Left ventricle myocardium inferior (tissue), 1 donor: ENCODE data around the gene BBC3. TPM values are rescaled to one million over a fixed set of nuclear protein-coding genes. Genes with fewer than 3 reads are reported as not detected.
A peak's percentile ranks its signal among the peaks of the same experiment; 100 is the strongest.

Source experiments
- DNase-seq: peaks from one replicate; pipeline ENCODE4 v3.0.0-alpha.2; 2020
- H3K27ac ChIP-seq: fragments of 200-600 bp; replicated peaks from 2 replicates; pipeline ENCODE4 v1.8.0; 2021
- H3K27me3 ChIP-seq: fragments of 200-600 bp; 2 replicates; pipeline ENCODE4 v1.8.0; 2021; ENCODE audit warnings: low read depth
- H3K36me3 ChIP-seq: fragments of 200-600 bp; 2 replicates; pipeline ENCODE4 v1.8.0; 2021
- H3K4me1 ChIP-seq: fragments of 200-600 bp; 2 replicates; pipeline ENCODE4 v1.8.0; 2021
- H3K4me3 ChIP-seq: fragments of 200-600 bp; 2 replicates; pipeline ENCODE4 v1.8.0; 2021; ENCODE audit warnings: mild to moderate bottlenecking, moderate library complexity
- H3K9me3 ChIP-seq: fragments of 200-600 bp; replicated peaks from 2 replicates; pipeline ENCODE4 v1.8.0; 2021
- intact Hi-C: fragments of 100-400 bp; cut with micrococcal nuclease; formaldehyde crosslinking; loops from one replicate; pipeline ENCODE4 v1.11.0; 2022
- total RNA-seq: library from RNA; stranded (reverse); fragmentation: NEBNext Ultra II Directional; extraction: Animal tissue kit (Norgen Biotek cat#: 25700); gene quantifications from one replicate; pipeline ENCODE4 v1.2.1, GENCODE V29; 2021
- TF ChIP-seq, protein P1 (sequence below): fragments of 200-600 bp; IDR thresholded peaks from 2 replicates; pipeline ENCODE4 v1.8.0; 2021; ENCODE audit warnings: antibody characterized with exemption, mild to moderate bottlenecking, borderline replicate concordance
- donor health status: DM: no; HTN: yes; CAD: no; lungs with severe emphysema.

The BBC3 gene
- total RNA-seq, 1 donor from 2014 or later: 3.9 TPM

DNA sequence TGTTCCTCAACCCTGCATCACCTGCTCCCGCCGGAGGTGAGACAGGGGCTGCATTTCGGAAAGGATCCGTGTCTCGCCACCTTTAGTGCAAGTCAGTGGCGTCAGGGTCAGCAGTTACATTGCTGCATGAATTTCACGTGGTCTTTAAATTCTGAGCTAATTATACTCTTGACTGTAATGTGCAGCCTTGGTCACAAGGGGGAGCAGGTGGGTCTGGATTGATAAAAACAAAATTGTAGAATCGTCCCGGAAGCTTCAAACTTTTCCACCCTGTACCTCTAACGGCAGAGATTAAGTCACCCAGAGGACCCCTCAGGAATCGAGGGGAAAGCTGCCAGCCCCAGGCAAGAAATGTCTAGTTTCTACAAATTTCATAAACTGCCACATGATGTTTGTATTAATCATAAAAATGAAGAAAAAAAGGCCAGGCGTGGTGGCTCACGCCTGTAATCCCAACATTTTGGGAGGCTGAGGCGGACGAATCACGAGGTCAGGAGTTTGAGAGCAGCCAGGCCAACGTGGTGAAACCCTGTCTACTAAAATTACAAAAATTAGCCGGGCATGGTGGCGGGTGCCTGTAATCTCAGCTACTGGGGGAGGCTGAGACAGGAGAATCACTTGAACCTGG is 20.2 kb downstream of the BBC3 start:
- TF ChIP-seq, protein P1, sequence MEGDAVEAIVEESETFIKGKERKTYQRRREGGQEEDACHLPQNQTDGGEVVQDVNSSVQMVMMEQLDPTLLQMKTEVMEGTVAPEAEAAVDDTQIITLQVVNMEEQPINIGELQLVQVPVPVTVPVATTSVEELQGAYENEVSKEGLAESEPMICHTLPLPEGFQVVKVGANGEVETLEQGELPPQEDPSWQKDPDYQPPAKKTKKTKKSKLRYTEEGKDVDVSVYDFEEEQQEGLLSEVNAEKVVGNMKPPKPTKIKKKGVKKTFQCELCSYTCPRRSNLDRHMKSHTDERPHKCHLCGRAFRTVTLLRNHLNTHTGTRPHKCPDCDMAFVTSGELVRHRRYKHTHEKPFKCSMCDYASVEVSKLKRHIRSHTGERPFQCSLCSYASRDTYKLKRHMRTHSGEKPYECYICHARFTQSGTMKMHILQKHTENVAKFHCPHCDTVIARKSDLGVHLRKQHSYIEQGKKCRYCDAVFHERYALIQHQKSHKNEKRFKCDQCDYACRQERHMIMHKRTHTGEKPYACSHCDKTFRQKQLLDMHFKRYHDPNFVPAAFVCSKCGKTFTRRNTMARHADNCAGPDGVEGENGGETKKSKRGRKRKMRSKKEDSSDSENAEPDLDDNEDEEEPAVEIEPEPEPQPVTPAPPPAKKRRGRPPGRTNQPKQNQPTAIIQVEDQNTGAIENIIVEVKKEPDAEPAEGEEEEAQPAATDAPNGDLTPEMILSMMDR: peak; percentile 86
- H3K27ac ChIP-seq: peak overlapping the region; percentile 53
- H3K9me3 ChIP-seq: no peaks in the 10 kb centered on the region
- no peaks in the 10 kb centered on the region for H3K27me3 ChIP-seq
- no peak overlapping the region for H3K4me3 ChIP-seq
- intact Hi-C loops: loop anchor here (5.0 to 10.0 kb wide), 2 partner anchors 36 to 56 kb away; no protein-coding TSS in a partner anchor
- peaks cover 25% of the 10 kb centered on the region for H3K4me1 ChIP-seq
- DNase-seq: peak; percentile 65
- peaks cover 18% of the 10 kb centered on the region for H3K36me3 ChIP-seq

DNA sequence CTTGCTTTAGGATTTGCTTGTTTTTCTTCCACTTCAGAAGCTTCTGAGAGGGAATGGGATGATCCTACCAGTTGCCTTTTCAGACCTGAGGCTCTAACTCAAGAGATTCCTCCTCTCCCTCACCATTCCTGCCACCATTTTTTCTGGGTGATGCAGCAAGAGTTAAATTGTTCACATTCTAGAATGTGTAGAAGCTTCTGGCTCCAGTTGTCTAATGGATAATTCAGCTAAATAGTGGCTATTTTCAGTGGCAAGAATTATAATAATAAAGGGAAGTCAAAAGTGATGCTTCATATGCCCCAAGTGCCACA is 20.9 kb downstream of the BBC3 start:
- peaks cover 25% of the 10 kb centered on the region for H3K4me1 ChIP-seq
- intact Hi-C loops: loop anchor here (5.0 to 10.0 kb wide), 2 partner anchors 37 to 55 kb away; no protein-coding TSS in a partner anchor
- peak overlapping the region; percentile 53 for H3K27ac ChIP-seq
- TF ChIP-seq, protein P1: no peak
- H3K9me3 ChIP-seq: no peaks in the 10 kb centered on the region
- no peaks in the 10 kb centered on the region for H3K27me3 ChIP-seq
- no peak overlapping the region for H3K4me3 ChIP-seq
- peaks cover 24% of the 10 kb centered on the region for H3K36me3 ChIP-seq
- no peak for DNase-seq

DNA sequence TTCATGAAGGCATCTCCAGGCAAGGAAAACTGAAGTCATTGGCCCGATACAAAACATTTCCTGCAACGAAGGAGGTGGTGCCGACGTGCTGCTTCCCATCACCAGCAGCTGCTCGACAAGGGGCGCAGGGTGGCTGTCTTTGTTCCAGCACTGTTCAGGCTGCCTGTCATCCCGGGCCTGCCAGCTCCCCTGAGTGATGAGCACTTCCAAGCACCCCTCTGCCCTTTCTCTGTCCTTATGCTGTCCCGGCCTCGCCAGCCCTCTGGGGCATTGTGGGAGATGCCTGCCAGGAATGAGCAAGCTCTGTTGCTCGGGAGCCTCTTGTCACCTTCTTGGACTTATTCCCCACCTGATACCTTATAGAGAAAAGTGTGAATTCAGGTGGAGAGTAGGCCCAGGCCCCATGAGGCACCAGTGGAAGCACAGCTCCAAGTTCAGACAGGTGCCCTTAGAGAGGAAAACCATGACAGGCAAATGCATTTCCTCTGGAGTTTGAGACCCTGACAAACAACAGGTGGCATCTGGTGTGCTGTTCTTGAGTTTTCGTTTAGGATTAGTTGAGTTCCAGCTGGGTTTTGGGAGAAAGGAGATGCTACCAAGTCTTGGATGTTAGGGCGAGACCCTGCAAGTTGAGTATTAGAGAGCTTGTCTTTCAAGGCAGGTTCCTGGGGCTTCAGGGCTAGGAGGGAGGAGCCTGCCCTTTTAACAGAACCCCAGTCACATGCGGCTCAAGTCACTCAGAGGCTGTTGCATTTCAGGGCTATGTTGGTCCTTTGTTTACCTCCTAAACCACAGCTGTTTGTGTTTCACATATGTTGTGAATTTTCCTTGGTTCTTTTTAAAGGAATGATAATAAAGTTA is 21.4 kb downstream of the BBC3 start:
- TF ChIP-seq, protein P1: no peak
- H3K36me3 ChIP-seq: peaks cover 29% of the 10 kb centered on the region
- no peak overlapping the region for H3K4me3 ChIP-seq
- intact Hi-C loops: loop anchor here (5.0 to 10.0 kb wide), 2 partner anchors 38 to 55 kb away; no protein-coding TSS in a partner anchor
- no peaks in the 10 kb centered on the region for H3K9me3 ChIP-seq
- H3K27me3 ChIP-seq: no peaks in the 10 kb centered on the region
- peaks cover 25% of the 10 kb centered on the region for H3K4me1 ChIP-seq
- peak; percentile 40 for DNase-seq
- H3K27ac ChIP-seq: peak overlapping the region; percentile 53

GRCh38 chr19:47203254-47203653 is 27.7 kb downstream of the BBC3 start:
- Histone ChIP-seq H3K36me3 (peaks cover 49% of the 10 kb centered on the region), H3K27me3 (no peaks in the 10 kb centered on the region), H3K27ac (no peak overlapping the region), H3K9me3 (no peaks in the 10 kb centered on the region), H3K4me1 (peaks cover 4% of the 10 kb centered on the region), H3K4me3 (no peak overlapping the region)
- intact Hi-C loops: no loop called here
- TF ChIP-seq, protein P1: no peak
- no peak for DNase-seq

GRCh38 chr19:47200530-47200929 is 30.5 kb downstream of the BBC3 start:
- H3K9me3 ChIP-seq: no peaks in the 10 kb centered on the region
- H3K36me3 ChIP-seq: peaks cover 51% of the 10 kb centered on the region
- H3K4me3 ChIP-seq: no peak overlapping the region
- no peak for DNase-seq
- H3K4me1 ChIP-seq: peaks cover 4% of the 10 kb centered on the region
- H3K27me3 ChIP-seq: no peaks in the 10 kb centered on the region
- no peak overlapping the region for H3K27ac ChIP-seq
- TF ChIP-seq, protein P1: no peak
- intact Hi-C loops: no loop called here
